Heart right ventricle (tissue), 16 donors: Measurements from ENCODE around the gene PLEKHA7. TPM values are rescaled to one million over a fixed set of nuclear protein-coding genes. Genes with fewer than 3 reads are reported as not detected.

Experiments
- ATAC-seq, 8 donors: fragments of 200-7000 bp; cut with Tn5 transposase; one replicate each; pipeline ENCODE4 v1.9.1; 2020; ENCODE audit warnings: mild to moderate bottlenecking in 8 of 8, moderate library complexity in 8 of 8, moderate number of reproducible peaks in 1 of 8
- DNase-seq, 2 donors: peaks; one replicate each; pipeline ENCODE4 v3.0.0-alpha.2; 2020
- H3K27ac ChIP-seq, 10 donors: fragments of 200-600 bp; sonication (generic) in 2 of 10; one replicate each; pipeline versions ENCODE4 v1.5.0 to v1.8.0; 2020 to 2022; ENCODE audit warnings: mild to moderate bottlenecking in 3 of 10
- H3K27me3 ChIP-seq, 7 donors: fragments of 200-600 bp; one replicate each; pipeline ENCODE4 v1.8.0; 2021 to 2022; ENCODE audit warnings: mild to moderate bottlenecking in 2 of 7
- H3K36me3 ChIP-seq, 9 donors: fragments of 200-600 bp; sonication (generic) in 1 of 9; one replicate each; pipeline versions ENCODE4 v1.5.0 to v1.8.0; 2020 to 2022; ENCODE audit warnings: mild to moderate bottlenecking in 2 of 9
- H3K4me1 ChIP-seq, 9 donors: fragments of 200-600 bp; sonication (generic) in 1 of 9; one replicate each; pipeline versions ENCODE4 v1.5.0 to v1.8.0; 2020 to 2022; ENCODE audit warnings: mild to moderate bottlenecking in 4 of 9
- H3K4me3 ChIP-seq, 10 donors: fragments of 200-600 bp; sonication (generic) in 2 of 10; one replicate each; pipeline versions ENCODE4 v1.5.0 to v1.8.0; 2020 to 2022; ENCODE audit warnings: mild to moderate bottlenecking in 7 of 10, moderate library complexity in 2 of 10
- H3K9me3 ChIP-seq, 11 donors: fragments of 200-600 bp in 10 of 11; sonication (generic) in 2 of 11; one replicate each; pipeline versions ENCODE4 v1.5.0 to v1.8.0; 2013 to 2022; ENCODE audit warnings: mild to moderate bottlenecking in 2 of 11, control low read depth in 1 of 11, moderate library complexity in 1 of 11
- CTCF ChIP-seq, 9 donors: fragments of 200-600 bp; sonication (generic) in 2 of 9; IDR thresholded peaks; one replicate each; pipeline versions ENCODE4 v1.5.0 to v1.8.0; 2021 to 2022; ENCODE audit warnings: antibody characterized with exemption in 9 of 9, mild to moderate bottlenecking in 5 of 9, moderate library complexity in 1 of 9
- WGBS, 2 donors: extraction: QIAGEN DNeasy Blood & Tissue Kit; methylation state at CpG; one replicate each; pipeline ENCODE4 v1.1.7; 2013; ENCODE audit warnings: inconsistent platforms in 1 of 2; 5-methylcytosine and 5-hydroxymethylcytosine counted together
- intact Hi-C, 10 donors: fragments of 100-400 bp; cut with DNase I; formaldehyde crosslinking; loops; one replicate each; pipeline versions ENCODE4 v1.11.1 to v1.14.2; 2022
- polyA plus RNA-seq, 2 donors: library from polyadenylated mRNA; stranded (reverse); fragments of 200-250 nt; gene quantifications; one replicate each; pipeline ENCODE4 v1.2.3, GENCODE V29; 2013
- total RNA-seq, 10 donors: library from RNA; stranded (reverse); fragmentation: NEBNext Ultra II Directional in 3 of 10; extraction: Animal tissue kit (Norgen Biotek cat#: 25700) in 3 of 10; gene quantifications; one replicate each; pipeline versions ENCODE4 v1.2.1 to v1.2.4, GENCODE V29; 2021 to 2023
- donor health status: Arrhythmogenic right ventricular cardiomyopathy.
- donor health status: ischemic (EF 13 %, LVEDD 7.1; RV severe dilation, severe dysfunction).
- donor health status: healthy with polysubstance abuse.
- donor health status: DM: no; HTN: yes; CAD: no.
- donor health status: DM: no; HTN: no; CAD: no.
- donor health status: ischemic (EF 25% LVEDD 6.9; RV normal size, moderate dysfunction).
- donor health status: ischemic (EF 25% LVEDD 5.7; RV mildly dilated, moderate dysfunction).
- donor health status: healthy.
- donor health status: DM: yes; HTN: yes; CAD: no.
- donor health status: Ischemic cardiomyopathy.
- donor health status: ischemic (EF 35%, LVEDD 5.7; RV mildly dilated, moderate dysfunction).
- donor health status: nonischemic (EF 11% LVEDD 7.7; RV severe dilation, severe dysfunction).
- donor health status: DM: yes; HTN: yes; CAD: no.
- donor health status: PGD.
- donor health status: ischemic (EF 29% LVEDD 5.4; RV normal size, mild dysfunction).
- donor health status: nonischemic (EF 23%, LVEDD 6.1; RV moderate dilation, normal function).

The PLEKHA7 gene
- total and polyA plus RNA-seq, 12 donors, result 15.3 to 46.9 (median 24.0) TPM

DNA sequence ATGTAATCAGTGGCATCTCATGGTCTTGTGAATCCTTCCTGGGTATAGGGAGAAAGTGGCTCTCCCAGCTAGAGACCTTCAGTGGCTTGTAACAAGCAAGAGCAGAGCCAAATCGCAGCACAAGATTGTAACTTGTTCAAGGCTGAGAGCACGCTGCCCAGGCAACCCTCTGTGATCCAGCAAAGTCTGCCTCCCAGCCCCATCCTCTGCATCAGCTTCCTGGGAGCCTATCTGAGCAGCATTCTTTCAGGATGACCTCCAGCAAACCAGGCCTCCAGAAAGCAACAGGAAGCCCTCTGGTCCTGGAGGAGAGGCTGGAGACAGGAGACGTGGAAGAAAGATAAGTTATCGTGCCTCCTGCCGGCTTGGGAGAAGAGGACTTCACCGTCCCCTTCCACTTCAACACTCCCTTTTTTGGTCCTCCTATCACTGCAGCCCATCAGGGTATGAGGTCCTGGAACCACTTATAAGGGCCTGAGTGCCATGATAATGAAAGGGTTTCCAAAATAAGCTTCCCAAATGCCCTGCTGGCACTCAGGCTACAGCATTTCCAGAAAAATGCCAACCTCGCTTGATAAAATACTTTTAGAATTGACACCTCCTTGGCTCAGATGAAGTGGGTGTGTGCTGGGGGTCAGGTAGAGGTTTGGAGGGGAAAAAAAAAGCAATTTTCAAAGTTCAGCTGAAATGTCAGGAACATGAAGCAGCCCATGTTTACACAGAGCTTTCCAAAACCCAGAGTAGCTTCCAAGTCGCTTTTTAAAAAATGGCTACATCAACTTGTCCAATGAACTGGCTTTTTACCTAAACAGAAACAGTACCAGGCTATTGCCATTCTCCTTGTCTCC lies 80.2 kb downstream of the PLEKHA7 start:
- 25 to 37% methylated on average over 8 of the region's 8 CpGs for WGBS, 2 donors
- DNase-seq, result peak in 1 of 2 donors; percentile 45
- TF ChIP-seq CTCF (IDR thresholded peaks at IDR 0.05), result peak in 2 of 9 donors; percentile 4 to 7
- Histone ChIP-seq H3K9me3 (no peaks in the 10 kb centered on the region), H3K36me3 (no peaks in the 10 kb centered on the region), H3K4me3 (no peak overlapping the region), H3K27me3 (no peaks in the 10 kb centered on the region), H3K4me1 (peaks cover 6 to 50% (median 26%) of the 10 kb centered on the region in 9 donors), H3K27ac (peak overlapping the region in 9 of 10 donors; percentile 42 to 89 (median 74))
- ATAC-seq, result peak; percentile 46 to 88 (median 84)
- intact Hi-C loops, result loop anchor here in 3 of 10 donors (5.0 to 10.0 kb wide), 2 partner anchors 119 to 147 kb away; no protein-coding TSS in a partner anchor

DNA sequence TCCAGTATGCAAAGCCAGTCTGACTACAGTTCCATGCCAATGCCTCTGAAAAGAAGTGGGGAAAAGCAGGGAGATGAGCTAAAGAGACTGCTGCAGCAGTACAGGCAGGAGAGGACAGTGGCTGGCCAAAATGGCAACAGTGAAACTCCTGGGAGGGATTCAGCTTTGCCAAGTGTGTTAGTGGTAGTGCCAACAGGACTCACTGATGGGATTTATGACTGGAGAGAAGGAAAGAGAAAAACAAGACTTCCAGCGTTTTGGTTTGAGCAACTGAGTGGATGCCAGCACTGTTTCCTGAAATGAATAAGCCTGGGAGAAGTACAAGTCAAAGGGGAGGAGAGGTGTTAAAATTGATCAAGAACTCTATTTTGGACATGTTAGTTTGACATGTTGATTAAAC lies 80.9 kb downstream of the PLEKHA7 start:
- DNase-seq (no peak), ATAC-seq (peak in 2 of 8 donors; percentile 6 to 23)
- Histone ChIP-seq H3K9me3 (no peaks in the 10 kb centered on the region), H3K4me1 (peaks cover 6 to 50% (median 26%) of the 10 kb centered on the region in 9 donors), H3K36me3 (no peaks in the 10 kb centered on the region), H3K27me3 (no peaks in the 10 kb centered on the region), H3K27ac (peak overlapping the region in 9 of 10 donors; percentile 42 to 89 (median 74)), H3K4me3 (no peak overlapping the region)
- intact Hi-C loops, result loop anchor here in 3 of 10 donors (5.0 to 10.0 kb wide), 2 partner anchors 118 to 146 kb away; no protein-coding TSS in a partner anchor
- WGBS, 2 donors, result 10 to 16% methylated on average over 1 of the region's 1 CpG
- TF ChIP-seq CTCF (IDR thresholded peaks at IDR 0.05), result no peak

- DNase-seq (no peak), ATAC-seq (no peak)
- Histone ChIP-seq H3K4me1 (peaks cover 0 to 51% (median 23%) of the 10 kb centered on the region in 9 donors), H3K27me3 (peaks cover 0 to 49% (median 13%) of the 10 kb centered on the region in 7 donors), H3K4me3 (no peak overlapping the region), H3K36me3 (no peaks in the 10 kb centered on the region), H3K9me3 (no peaks in the 10 kb centered on the region), H3K27ac (no peak overlapping the region)
- TF ChIP-seq CTCF (IDR thresholded peaks at IDR 0.05), result no peak
- intact Hi-C loops, result no loop called here
- WGBS, 2 donors, result 93 to 95% methylated on average over 4 of the region's 4 CpGs
Observed at GRCh38 chr11:16928044-16928443, 86.2 kb downstream of the PLEKHA7 start.

GRCh38 chr11:16926883-16927626 lies 87.2 kb downstream of the PLEKHA7 start:
- 60 to 64% methylated on average over 9 of the region's 9 CpGs for WGBS, 2 donors
- Histone ChIP-seq H3K4me3 (no peak overlapping the region), H3K27ac (peak overlapping the region in 2 of 10 donors; percentile 85 to 86), H3K27me3 (peaks cover 0 to 49% (median 13%) of the 10 kb centered on the region in 7 donors), H3K9me3 (no peaks in the 10 kb centered on the region), H3K36me3 (no peaks in the 10 kb centered on the region), H3K4me1 (peaks cover 0 to 45% (median 20%) of the 10 kb centered on the region in 9 donors)
- intact Hi-C loops, result no loop called here
- TF ChIP-seq CTCF (IDR thresholded peaks at IDR 0.05), result no peak
- ATAC-seq (no peak), DNase-seq (no peak)
